IPS DF 4.7 (cell line): Measurements from ENCODE around the gene CDH16.
"Not testable (repeated sequence)": the region's sequence is repeated elsewhere in the genome, so short reads cannot be mapped to it uniquely, and the experiment has no call there.

Experiments
- DNase-seq: peaks from one replicate; pipeline ENCODE4 v3.0.0-alpha.2; 2013; ENCODE audit warnings: low spot score; ENCODE audit errors: extremely low read depth

CDH16 gene

DNA sequence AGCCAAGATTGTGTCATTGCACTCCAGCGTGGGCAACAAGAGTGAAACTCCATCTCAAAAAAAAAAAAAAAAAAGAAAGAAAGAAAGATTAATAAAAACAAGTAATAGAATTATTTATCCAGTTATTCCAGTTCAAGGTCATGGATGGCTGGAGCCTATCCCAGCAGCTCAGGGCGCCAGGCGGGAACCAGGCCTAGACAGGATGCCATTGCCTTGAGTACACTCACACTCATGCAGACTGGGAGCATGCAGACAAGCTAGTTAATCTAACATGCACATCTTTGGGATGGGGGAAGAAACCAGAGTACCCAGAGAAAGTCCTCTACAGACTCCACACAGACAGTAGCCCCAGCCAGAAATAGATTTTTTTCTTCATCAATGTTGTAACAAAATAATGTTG is 20.5 kb downstream of the CDH16 start:
- DNase-seq: no peak

DNA sequence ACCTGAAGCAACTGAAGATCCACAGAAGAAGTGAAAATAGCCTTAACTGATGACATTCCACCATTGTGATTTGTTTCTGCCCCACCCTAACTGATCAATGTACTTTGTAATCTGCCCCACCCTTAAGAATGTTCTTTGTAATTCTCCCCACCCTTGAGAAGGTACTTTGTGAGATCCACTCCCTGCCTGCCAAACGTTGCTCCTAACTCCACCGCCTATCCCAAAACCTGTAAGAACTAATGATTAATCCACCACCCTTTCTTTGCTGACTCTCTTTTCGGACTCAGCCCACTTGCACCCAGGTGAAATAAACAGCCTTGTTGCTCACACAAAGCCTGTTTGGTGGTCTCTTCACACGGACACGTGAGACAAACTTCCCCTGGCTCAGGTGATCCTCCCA is 22.0 kb downstream of the CDH16 start:
- DNase-seq: not testable (repeated sequence)

DNA sequence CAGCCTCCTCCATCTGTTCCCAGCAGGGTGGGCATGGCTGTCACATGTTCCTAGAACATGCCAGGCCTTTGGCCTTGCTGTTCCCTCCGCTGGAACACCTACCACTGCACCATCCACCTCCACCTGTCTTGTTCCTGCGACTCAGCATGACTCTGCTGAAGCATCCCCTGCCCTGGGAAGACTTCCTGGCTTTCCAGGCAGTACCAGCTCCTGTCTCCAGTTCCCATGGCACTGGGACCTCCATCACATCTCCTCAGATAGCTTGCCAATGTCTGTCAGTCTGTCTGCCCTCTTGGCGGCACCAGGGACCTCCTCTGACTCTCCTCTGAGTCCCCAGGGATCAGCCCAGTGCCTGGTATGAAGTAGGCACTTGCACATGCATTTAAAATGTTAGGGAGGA is 22.7 kb downstream of the CDH16 start:
- no peak for DNase-seq

GRCh38 chr16:66895689-66895979 is 23.1 kb downstream of the CDH16 start:
- DNase-seq: no peak

DNA sequence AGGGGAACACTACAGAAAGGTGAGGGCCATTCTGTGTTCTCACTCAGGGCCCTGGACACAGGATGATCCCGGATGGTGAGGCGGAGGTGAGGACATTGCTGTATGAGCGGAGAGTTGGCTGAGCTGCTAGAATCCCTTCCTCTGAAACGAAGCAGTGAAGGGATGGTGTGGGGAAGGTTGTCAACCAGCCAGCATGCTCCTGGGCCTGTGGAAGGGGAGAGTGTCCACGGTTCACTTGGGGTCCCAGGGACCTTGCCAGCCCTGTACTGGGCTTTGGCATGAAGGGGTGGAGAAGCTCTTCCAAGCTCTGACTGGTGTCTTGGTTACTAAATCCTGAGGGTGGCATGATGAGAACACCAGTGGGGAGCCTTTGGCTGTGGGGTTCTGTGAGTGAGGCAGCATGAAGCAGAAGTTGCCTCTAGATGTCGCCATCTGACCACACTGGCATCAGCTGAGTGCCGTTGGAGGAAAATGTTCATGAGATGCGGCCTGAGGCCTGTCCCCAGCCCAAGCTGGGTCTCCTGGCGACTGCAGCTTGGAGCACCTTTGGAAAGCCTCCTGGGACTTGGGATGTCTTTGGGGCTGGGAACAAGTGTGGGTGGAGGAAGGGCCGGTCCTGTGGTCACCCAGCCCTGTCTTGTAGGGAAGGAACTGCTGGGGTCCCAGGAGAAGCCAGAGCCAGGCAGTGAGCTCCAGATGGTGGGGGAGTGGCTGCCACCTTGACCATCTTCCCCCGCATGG is 23.6 kb downstream of the CDH16 start:
- DNase-seq: no peak

GRCh38 chr16:66894055-66894454 is 24.6 kb downstream of the CDH16 start:
- DNase-seq: no peak

DNA sequence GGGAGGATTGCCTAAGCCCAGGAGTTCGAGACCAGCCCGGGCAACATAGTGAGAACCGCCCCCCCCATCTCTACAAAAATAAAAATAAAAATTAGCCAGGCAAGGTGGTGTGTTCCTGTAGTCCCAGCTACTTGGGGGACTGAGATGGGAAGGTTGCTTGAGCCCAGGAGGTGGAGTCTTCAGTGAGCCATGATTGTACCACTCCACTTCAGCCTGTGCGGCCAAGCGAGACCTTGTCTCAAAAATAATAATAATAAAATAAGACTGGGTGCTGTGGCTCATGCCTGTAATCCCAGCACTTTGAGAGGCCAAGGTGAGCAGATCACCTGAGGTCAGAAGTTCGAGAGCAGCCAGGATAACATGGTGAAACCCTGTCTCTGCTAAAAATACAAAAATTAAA is 26.9 kb downstream of the CDH16 start:
- no peak for DNase-seq

DNA sequence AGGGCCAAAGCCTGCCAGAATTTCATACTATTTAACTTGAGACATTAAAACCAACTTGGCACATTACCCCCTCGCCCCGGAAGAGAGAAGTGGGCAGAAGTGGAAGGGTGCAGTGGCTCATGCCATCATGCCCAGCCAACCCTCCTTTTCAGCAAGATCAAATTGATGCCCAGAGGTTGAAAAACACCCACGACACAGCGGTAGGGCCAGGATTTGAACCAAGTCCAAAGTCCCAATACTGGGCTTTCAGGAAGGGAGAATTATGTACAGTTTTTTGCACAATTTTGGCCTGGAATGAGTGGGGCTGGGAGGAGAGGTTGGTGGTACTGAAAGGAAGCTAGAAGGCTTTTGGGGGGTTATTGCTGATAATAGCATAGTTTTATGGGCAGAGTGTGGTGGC is 27.3 kb downstream of the CDH16 start:
- no peak for DNase-seq

- DNase-seq: no peak
Observed at GRCh38 chr16:66890799-66891198, 27.9 kb downstream of the CDH16 start.

DNA sequence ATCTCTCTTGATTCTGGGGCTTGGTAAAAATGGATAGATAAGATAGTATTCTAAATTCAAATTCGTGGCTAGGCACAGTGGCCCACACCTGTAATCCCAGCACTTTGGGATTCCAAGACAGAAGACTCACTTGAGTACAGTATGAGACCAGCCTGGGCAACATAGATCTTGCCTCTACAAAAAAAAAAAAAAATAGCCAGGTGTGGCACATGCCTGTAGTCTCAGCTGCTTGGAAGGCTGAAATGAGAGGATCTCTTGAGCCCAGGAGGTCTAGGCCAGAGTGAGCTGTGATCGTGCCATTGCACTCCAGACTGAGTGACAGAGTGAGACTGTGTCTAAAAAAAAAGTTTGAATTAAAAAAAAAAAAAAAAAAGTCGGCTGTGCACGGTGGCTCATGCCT is 29.1 kb downstream of the CDH16 start:
- no peak for DNase-seq

- DNase-seq: no peak
Observed at GRCh38 chr16:66888647-66889615, 29.8 kb downstream of the CDH16 start.

DNA sequence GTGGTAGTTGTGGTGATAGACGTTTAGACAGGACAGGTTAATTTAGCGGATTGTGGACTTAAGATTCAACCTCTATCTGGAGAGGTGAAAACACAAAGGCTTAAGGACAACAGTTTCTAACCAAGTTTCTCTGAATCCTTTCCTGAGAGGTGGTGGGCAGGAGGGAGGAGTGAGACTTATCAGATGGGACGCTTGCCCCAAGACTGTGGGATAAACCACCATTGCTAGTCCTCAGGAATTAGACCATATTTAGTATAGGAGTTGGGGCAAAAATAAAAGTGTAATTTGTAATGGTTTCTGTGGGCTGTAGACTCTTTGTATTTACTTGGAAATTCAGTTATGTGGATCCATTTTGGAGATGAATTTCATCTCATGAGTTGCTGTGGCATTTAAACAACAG is 31.8 kb downstream of the CDH16 start:
- no peak for DNase-seq

DNA sequence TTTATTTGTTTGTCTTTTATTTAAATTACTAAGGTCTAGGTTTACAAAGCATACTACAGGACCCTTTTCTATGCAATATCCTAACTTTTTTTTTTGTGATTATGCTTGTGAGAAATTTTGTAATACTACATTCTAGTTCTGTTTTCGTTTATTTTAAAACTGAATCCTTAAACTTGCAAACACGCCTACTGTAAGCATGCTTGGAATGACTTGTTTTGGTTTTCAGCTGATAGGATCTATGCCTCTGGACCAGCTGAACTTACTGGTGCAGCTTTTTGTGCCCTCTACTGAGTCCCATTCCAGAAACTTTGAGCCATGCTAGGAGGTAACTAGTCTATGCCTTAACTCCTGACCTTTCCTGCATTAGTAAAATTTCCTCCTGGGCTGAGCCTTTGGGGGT is 32.4 kb downstream of the CDH16 start:
- DNase-seq: no peak

DNA sequence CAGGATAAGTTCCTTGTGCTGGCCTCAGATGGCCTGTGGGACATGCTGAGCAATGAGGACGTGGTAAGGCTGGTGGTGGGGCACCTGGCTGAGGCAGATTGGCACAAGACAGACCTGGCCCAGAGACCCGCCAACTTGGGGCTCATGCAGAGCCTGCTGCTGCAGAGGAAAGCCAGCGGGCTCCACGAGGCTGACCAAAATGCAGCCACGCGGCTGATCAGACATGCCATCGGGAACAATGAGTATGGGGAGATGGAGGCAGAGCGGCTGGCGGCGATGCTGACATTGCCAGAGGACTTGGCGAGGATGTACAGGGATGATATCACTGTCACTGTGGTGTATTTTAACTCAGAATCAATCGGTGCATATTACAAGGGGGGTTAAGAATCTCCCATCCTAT is 33.2 kb downstream of the CDH16 start:
- no peak for DNase-seq

- no peak for DNase-seq
Observed at GRCh38 chr16:66882702-66883101, 36.0 kb downstream of the CDH16 start.

GRCh38 chr16:66881964-66882508 is 36.6 kb downstream of the CDH16 start:
- DNase-seq: no peak

DNA sequence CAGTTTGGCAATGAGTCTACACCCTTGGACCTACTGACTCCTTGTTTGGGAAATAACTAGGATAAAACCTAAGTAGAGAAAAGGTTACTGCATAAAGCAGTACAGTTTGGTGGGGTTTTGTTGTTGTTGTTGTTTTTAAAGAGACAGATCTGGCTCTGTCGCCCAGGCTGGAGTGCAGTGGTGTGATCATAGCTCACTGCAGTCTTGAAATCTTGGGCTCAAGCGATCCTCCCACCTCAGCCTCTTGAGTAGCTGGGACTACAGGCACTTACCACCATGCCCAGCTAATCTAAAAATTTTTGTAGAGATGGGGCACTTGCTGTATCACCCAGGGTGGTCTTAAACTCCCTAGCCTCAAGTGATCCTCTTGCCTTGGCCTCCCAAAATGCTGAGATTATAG is 37.1 kb downstream of the CDH16 start:
- DNase-seq: no peak

DNA sequence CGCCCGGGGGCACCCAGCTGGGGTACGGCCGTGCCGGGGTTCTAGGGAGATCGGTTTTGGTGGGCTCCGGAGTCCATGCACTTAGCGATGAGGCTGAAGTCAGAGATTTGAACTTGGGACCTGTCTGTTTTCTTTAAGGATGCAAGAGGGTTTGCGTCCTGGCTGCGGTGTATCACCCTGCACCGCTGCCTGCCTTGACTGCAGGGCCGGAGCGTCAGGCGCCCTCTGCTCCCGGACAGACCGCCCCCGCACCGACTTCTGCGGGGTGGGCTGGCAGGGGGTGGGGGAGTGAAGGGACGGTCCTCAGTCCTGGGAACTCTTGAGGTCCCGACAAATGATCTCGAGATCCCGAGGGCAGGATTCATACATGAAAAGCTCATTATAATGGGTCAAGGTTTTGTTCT is 37.7 kb downstream of the CDH16 start:
- DNase-seq: no peak

DNA sequence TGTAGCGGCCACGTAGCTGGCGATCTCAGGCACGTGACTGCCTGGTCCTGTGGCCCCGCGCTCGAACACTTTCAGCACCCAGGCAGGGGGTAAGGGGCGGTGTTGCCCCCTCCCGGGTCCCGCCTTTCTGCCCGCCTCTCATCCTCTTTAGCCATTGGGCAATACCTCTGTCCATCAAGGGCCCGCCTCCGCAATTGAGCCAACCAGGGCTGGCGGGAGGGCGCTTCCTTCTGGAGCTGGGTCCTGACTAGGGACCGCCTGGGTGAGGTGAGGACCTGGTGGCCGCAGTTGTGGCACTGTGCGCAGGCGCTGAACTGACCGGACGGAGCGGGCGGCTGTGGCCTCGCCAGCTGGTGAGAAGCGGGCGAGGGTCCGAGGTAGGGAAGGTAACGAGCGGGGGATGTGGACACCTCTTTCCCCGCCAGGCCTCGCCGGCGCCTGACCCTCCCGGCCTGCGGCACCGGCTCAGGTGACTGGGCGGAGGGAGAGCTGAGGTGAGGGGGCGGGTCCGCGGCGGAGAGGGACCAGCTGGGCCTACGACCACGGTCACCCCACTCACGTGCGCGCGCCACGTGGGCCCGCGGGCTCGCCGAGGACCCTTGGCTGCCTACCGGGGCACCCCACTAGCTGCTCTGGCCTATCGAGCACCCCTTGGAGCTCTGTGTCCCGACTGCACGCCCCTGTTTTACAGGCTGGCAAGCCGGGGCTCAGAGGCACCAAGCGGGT is 38.2 kb downstream of the CDH16 start, which contains the start of gene PDP2:
TSS of gene PDP2 (plus strand) at position 228 of the 726 bp plus-strand sequence. CDS start 3,770 bp downstream, outside the sequence.
- peak; percentile 90 for DNase-seq

GRCh38 chr16:66878067-66878466 is 40.6 kb downstream of the CDH16 start:
- DNase-seq: no peak

GRCh38 chr16:66874079-66874775 is 44.5 kb downstream of the CDH16 start:
- DNase-seq: no peak
